Panc1 (cell line): Measurements from ENCODE around the gene KCNAB1. TPM values are rescaled to one million over a fixed set of nuclear protein-coding genes. Genes with fewer than 3 reads are reported as not detected.

Source experiments
- ATAC-seq: fragments of 200-7000 bp; cut with Tn5 transposase; 2 replicates; pipeline ENCODE4 v1.9.1; 2020; ENCODE audit warnings: mild to moderate bottlenecking, moderate library complexity
- BruUV-seq: library from RNA; stranded (reverse); fragments of 400-500 nt; replicated peaks from 2 replicates; lab custom pipeline; 2021; lab: Mats Ljungman, UMichigan
- CTCF ChIA-PET: fragments of 300-600 bp; sonication (Branson Sonifier 250); formaldehyde crosslinking; loops from one replicate; lab custom pipeline; 2022; ENCODE audit warnings: antibody characterized with exemption; lab: Charles Lee
- POLR2A ChIA-PET: fragments of 300-600 bp; sonication (Branson Sonifier 250); formaldehyde crosslinking; loops from one replicate; lab custom pipeline; 2022; ENCODE audit warnings: antibody characterized with exemption; lab: Charles Lee
- DNase-seq: peaks from one replicate; pipeline ENCODE4 v3.0.0-alpha.2; 2010; ENCODE audit warnings: low read depth, low spot score
- H3K27ac ChIP-seq: 2 replicates; pipeline ENCODE4 v1.5.1; 2011; ENCODE audit warnings: mild to moderate bottlenecking, low read length, inconsistent platforms
- H3K27me3 ChIP-seq: fragments of 200-500 bp; sonication (Bioruptor generic); 2 replicates; pipeline ENCODE4 v1.6.0; 2014; ENCODE audit warnings: low read length, inconsistent platforms; ENCODE audit not compliant: control insufficient read depth, insufficient read depth
- H3K36me3 ChIP-seq: fragments of 200-500 bp; sonication (Bioruptor generic); 2 replicates; pipeline ENCODE4 v1.5.1; 2014; ENCODE audit warnings: inconsistent platforms, mild to moderate bottlenecking, low read length, moderate library complexity; ENCODE audit not compliant: control insufficient read depth, insufficient read depth
- H3K4me1 ChIP-seq: 2 replicates; pipeline ENCODE4 v1.5.1; 2011; ENCODE audit warnings: inconsistent platforms, mild to moderate bottlenecking, low read length, moderate library complexity; ENCODE audit not compliant: control insufficient read depth, insufficient read depth
- H3K4me3 ChIP-seq, 2 experiments: 2 replicates each; pipeline ENCODE4 v1.5.1; 2011 to 2012; ENCODE audit warnings: low read depth in 2 of 2, low read length in 2 of 2, mild to moderate bottlenecking in 2 of 2, inconsistent platforms in 1 of 2, moderate library complexity in 1 of 2
- H3K9me3 ChIP-seq: fragments of 200-500 bp; sonication (Bioruptor generic); 2 replicates; pipeline ENCODE4 v1.5.1; 2014; ENCODE audit warnings: low read depth, mild to moderate bottlenecking, inconsistent platforms, low read length, moderate library complexity; ENCODE audit not compliant: control insufficient read depth, insufficient read depth
- CTCF ChIP-seq: fragments of 450-650 bp; IDR thresholded peaks from 2 replicates; pipeline ENCODE4 v1.5.1; 2017; ENCODE audit warnings: mild to moderate bottlenecking
- POLR2AphosphoS5 ChIP-seq: IDR thresholded peaks from 2 replicates; pipeline ENCODE4 v1.6.1; 2012; ENCODE audit warnings: mild to moderate bottlenecking, low read depth, low read length, moderate library complexity
- REST ChIP-seq, 2 experiments: IDR thresholded peaks; 2 replicates each; pipeline ENCODE4 v1.6.1; 2011 to 2012; ENCODE audit warnings: low read depth in 2 of 2, control low read depth in 1 of 2, low read length in 1 of 2, mild to moderate bottlenecking in 1 of 2, moderate library complexity in 1 of 2; ENCODE audit not compliant: insufficient read depth in 1 of 2
- SIN3A ChIP-seq: IDR thresholded peaks from 2 replicates; pipeline ENCODE4 v1.6.1; 2012; ENCODE audit warnings: low read depth, mild to moderate bottlenecking, low read length, moderate library complexity, borderline replicate concordance; ENCODE audit not compliant: insufficient read depth
- TCF7L2 ChIP-seq: IDR thresholded peaks from 2 replicates; pipeline ENCODE4 v1.6.1; 2011; ENCODE audit warnings: mild to moderate bottlenecking, low read depth, low read length, inconsistent platforms
- in situ Hi-C: cut with HindIII; loops from 2 replicates; pipeline ENCODE4 v1.10.0; 2016; ENCODE audit warnings: low sequenced_read_pairs, low pct_unique_long_range_greater_than_20kb
- intact Hi-C: fragments of 100-400 bp; cut with micrococcal nuclease; formaldehyde crosslinking; loops from one replicate; pipeline ENCODE4 v1.10.0; 2022; ENCODE audit not compliant: unreplicated experiment
- total RNA-seq: library from RNA; stranded (reverse); gene quantifications from one replicate; pipeline ENCODE4 v1.2.1, GENCODE V29; 2021; ENCODE audit not compliant: unreplicated experiment

The KCNAB1 gene
- total RNA-seq, 1 experiment from 2014 or later = not detected

GRCh38 chr3:156298014-156298413, 177.6 kb downstream of the KCNAB1 start:
- H3K27me3 ChIP-seq = peaks cover 12% of the 10 kb centered on the region
- no peak for TF ChIP-seq CTCF
- TF ChIP-seq SIN3A = no peak
- no peak for TF ChIP-seq POLR2AphosphoS5
- no peak for TF ChIP-seq TCF7L2
- TF ChIP-seq REST (IDR thresholded peaks at IDR 0.05; ENCODE audit: insufficient read depth in 1 of 2, low read depth in 2 of 2, low read length in 1 of 2) = no peak
- H3K36me3 ChIP-seq = no peaks in the 10 kb centered on the region
- H3K4me3 ChIP-seq = no peak overlapping the region
- intact Hi-C loops (no loop called here), in situ Hi-C loops (no loop called here)
- no peak overlapping the region for H3K27ac ChIP-seq
- ChIA-PET CTCF (interaction anchor here (0.6 kb wide), 1 partner anchor 78 kb away, joined by 3 read pairs; no protein-coding TSS in a partner anchor), POLR2A (no interaction called here)
- no peak for ATAC-seq
- H3K4me1 ChIP-seq = no peaks in the 10 kb centered on the region
- no TSS peak for BruUV-seq
- no peaks in the 10 kb centered on the region for H3K9me3 ChIP-seq
- DNase-seq = no peak

GRCh38 chr3:156298938-156299337, 178.6 kb downstream of the KCNAB1 start:
- no peaks in the 10 kb centered on the region for H3K9me3 ChIP-seq
- no peak for DNase-seq
- no peaks in the 10 kb centered on the region for H3K4me1 ChIP-seq
- CTCF ChIA-PET = no interaction called here
- peaks cover 6% of the 10 kb centered on the region; the same call in 1 of the 2 replicates for H3K27me3 ChIP-seq
- H3K27ac ChIP-seq = no peak overlapping the region
- no peak overlapping the region for H3K4me3 ChIP-seq
- ATAC-seq = no peak
- intact Hi-C loops (no loop called here), in situ Hi-C loops (no loop called here)
- TF ChIP-seq SIN3A = no peak
- no peak for TF ChIP-seq POLR2AphosphoS5
- TF ChIP-seq CTCF = no peak
- TF ChIP-seq REST (IDR thresholded peaks at IDR 0.05; ENCODE audit: insufficient read depth in 1 of 2, low read depth in 2 of 2, low read length in 1 of 2) = no peak
- no peak for TF ChIP-seq TCF7L2
- BruUV-seq = no TSS peak
- POLR2A ChIA-PET = no interaction called here
- H3K36me3 ChIP-seq = no peaks in the 10 kb centered on the region
